Ecto neural progenitor cell (in vitro differentiated cells): Measurements from ENCODE around the gene STUM.

Experiments
- DNase-seq: peaks from one replicate; pipeline ENCODE4 v3.0.0-alpha.2; 2018; ENCODE audit warnings: low spot score

Gene STUM

DNA sequence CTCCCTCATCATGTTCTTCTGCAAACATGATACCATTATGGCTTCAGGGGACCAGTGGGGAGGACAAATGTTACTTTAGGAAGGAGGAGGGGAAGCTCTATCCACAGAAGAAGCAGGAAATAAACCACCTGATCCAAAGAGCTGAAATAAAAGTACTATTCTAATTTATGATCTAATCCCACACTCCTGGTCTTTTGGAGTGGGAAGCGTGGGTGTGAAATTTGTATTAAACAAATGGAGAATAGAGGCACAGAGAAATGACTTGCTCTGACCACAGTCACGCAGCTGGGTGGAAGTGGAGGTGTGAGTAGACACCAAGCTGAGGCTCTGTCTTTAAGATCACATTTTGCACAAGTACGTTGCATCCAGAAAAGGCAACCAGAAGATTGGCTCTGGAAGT lies 14.5 kb upstream of the STUM start:
- no peak for DNase-seq

GRCh38 chr1:226534645-226535044 lies 13.9 kb upstream of the STUM start:
- DNase-seq: no peak

DNA sequence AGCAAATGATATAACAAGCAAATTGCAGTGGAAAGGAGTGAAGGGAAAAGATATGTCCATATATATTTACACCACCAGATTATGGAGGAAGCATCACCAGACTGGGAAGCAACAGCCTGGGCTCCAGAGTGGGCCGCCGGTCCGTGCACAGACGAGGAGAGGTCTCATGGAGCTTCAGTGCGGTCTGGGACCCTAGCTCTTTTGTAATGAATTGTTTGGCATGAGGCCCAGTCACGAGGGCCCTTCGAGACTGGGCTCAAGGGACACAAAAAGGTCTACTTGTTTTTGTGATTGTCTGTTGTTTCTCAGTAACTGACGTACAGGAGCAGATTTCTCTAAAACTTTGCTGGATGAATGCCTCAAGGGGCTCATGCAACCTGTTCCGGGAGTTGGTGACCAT lies 12.9 kb upstream of the STUM start:
- no peak for DNase-seq

- DNase-seq: no peak
Observed at GRCh38 chr1:226541231-226541630, 7.3 kb upstream of the STUM start.

GRCh38 chr1:226541631-226542622 lies 6.6 kb upstream of the STUM start:
- DNase-seq: no peak

DNA sequence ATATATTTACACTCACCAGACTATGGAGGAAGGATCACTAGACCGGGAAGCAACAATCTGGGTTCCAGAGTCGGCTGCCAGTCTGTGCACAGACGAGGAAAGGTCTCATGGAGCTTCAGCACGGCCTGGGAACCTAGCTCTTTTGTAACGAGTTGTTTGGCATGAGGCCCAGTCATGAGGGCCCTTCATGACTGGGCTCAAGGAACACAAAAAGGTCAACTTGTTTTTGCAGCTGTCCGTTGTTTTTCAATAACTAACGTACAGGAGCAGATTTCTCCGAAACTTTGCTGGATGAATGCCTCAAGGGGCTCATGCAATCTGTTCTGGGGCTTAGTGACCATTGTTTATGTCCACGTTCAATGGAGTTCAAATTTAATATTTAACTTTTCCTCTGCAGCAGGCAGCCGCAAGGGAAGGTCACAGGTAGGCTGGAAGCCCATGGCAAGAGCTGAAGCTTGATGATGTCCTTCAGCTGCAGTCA lies 5.9 kb upstream of the STUM start:
- DNase-seq: no peak

DNA sequence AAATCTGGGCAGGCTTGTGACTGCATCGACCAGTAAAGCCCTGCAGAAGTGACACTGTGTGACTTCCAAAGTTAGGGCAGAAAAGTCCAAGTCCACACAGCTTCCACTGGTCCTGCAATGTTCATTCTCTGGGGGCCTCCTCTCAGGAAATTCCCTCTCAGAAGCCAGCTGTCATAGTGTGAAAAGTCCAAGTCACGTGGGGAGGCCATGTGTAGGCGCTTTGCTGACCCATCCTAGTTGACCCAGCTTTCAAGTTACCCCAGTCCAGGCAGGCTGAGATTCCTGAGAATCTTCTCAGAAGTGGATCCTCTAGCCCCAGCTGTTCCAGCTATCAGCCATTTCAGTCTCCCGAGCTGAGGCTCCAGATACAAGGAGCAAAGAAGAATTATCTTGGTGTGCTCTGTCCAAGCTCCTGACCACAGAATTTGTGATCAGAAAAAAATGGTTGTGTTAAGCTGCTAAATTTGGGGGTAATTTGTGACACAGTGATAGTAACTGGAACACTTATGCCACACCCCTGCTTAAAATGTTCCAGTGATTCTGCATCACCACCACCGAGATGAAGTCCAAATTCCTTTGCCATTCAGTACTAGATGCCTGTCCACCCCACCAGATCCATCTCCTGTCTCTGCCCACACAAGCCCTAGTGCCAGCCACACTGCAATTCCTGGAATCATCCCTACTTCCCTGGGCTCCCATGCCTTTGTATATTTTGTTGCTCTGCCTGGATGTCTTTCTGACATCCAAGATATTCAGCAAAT lies 2.5 kb upstream of the STUM start:
- no peak for DNase-seq

GRCh38 chr1:226546926-226547325 lies 1.6 kb upstream of the STUM start:
- DNase-seq: no peak

GRCh38 chr1:226547754-226548191 lies 791 bp upstream of the STUM start:
- DNase-seq: peak; percentile 85

GRCh38 chr1:226549094-226549936 lies 751 bp downstream of the STUM start:
- DNase-seq: peak; percentile 55

GRCh38 chr1:226549937-226550671 lies 1.5 kb downstream of the STUM start:
- peak; percentile 57 for DNase-seq

GRCh38 chr1:226550672-226551041 lies 2.1 kb downstream of the STUM start:
- DNase-seq: no peak

- no peak for DNase-seq
Observed at GRCh38 chr1:226551299-226551698, 2.7 kb downstream of the STUM start.

DNA sequence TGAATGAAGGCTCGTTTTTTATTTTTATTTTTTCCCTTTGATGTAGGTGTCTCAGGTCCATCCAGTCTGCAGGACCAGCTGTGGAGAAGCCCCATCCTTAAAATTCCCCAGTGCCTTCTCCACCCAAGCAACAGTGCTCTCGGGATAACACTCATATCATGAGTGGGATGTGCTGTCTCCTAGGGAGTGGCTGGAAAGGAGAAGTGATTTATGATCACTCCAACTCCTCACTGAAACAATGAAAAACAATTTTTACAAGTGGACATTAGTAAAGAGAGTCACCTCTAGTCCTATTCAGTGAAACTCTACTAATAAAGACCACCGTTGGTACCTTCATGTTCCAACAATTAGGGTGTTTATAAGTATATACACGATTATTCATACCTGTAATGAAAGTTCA lies 3.5 kb downstream of the STUM start:
- no peak for DNase-seq

GRCh38 chr1:226553266-226553923 lies 4.8 kb downstream of the STUM start:
- no peak for DNase-seq

GRCh38 chr1:226553924-226554282 lies 5.3 kb downstream of the STUM start:
- DNase-seq: no peak

GRCh38 chr1:226555092-226555491 lies 6.5 kb downstream of the STUM start:
- no peak for DNase-seq

DNA sequence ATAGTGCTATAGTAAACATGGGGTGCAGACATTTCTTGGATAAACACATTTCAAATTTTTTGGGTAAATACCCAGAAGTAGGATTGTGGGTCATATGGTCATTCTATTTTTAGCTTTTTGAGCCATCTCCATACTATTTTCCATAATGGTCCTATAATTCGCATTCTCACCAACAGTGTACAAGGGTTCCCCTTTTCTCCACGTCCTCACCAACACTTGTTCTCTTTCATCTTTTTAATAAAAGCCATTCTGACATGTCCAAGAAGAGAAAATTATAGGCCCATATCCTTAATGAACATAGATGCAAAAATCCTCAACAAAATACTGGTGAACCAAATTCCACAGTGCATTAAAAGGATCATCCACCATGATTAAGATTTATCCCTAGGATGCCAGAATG lies 8.9 kb downstream of the STUM start:
- DNase-seq: no peak

DNA sequence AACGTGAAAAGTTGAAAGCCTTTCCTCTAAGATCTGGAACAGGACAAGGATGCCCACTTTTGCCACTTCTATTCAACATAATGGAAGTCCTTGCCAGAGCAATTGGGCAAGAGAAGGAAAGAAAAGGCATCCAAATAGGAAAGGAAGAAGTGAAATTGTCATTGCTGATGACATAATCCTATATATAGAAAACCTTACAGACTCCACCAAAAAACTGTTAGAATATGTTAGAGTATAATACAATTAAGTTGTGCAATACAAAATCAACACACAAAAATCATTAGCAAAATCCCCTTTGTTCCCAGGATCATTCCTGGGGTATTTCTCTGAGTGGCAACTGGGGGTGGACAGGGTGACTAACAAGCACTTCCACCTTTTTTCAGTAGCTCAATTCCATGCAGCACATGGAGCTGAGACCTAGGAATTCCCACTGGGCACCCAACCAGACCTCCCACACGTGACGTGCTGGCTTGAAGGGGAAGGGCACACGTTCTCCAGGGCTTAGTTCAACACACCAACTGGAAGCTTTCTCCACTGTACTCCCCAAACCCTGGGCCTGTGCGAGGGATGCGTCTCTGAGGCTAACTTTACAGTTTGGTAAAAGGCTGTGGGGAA lies 9.6 kb downstream of the STUM start:
- no peak for DNase-seq

- DNase-seq: no peak
Observed at GRCh38 chr1:226560243-226560642, 11.7 kb downstream of the STUM start.
